ENCODE measurements around the gene ATF7. TPM values are rescaled to one million over a fixed set of nuclear protein-coding genes. Genes with fewer than 3 reads are reported as not detected.

The ATF7 gene
- total RNA-seq, 1 experiment from 2014 or later, result 26.9 TPM

GRCh38 chr12:53466640-53467039, 159.5 kb downstream of the ATF7 start:
- peak in 1 of 2 experiments; percentile 19 for DNase-seq
- peaks cover 100% of the 10 kb centered on the region for H3K36me3 Mint-ChIP-seq (ENCODE audit: insufficient read depth, unreplicated experiment)
- no peak overlapping the region for H3K4me3 ChIP-seq (ENCODE audit: low read depth, low read length)
- H3K9me3 ChIP-seq, result no peaks in the 10 kb centered on the region
- no peak for TF ChIP-seq CTCF (IDR thresholded peaks at IDR 0.05; ENCODE audit: insufficient read depth in 1 of 2, low read depth in 1 of 2, low read length in 1 of 2, severe bottlenecking in 1 of 2, unreplicated experiment in 1 of 2)
- H3K4me1 ChIP-seq, result no peaks in the 10 kb centered on the region
- ChIA-PET POLR2A (no interaction called here), CTCF (no interaction called here)
- no peaks in the 10 kb centered on the region for H3K27me3 Mint-ChIP-seq (ENCODE audit: insufficient read depth, unreplicated experiment)
- H3K4me1 Mint-ChIP-seq (ENCODE audit: low read depth, unreplicated experiment), result peaks cover 13% of the 10 kb centered on the region
- no peaks in the 10 kb centered on the region for H3K9me3 Mint-ChIP-seq (ENCODE audit: unreplicated experiment)
- no peak overlapping the region for H3K4me3 Mint-ChIP-seq (ENCODE audit: unreplicated experiment)
- BruUV-seq (replicated peaks), result no TSS peak
- H3K27me3 ChIP-seq (replicated peaks; ENCODE audit: control insufficient read depth, insufficient read depth, low read length), result no peaks in the 10 kb centered on the region
- H3K27ac Mint-ChIP-seq (ENCODE audit: unreplicated experiment), result no peak overlapping the region
- intact Hi-C loops (cut with micrococcal nuclease; ENCODE audit: unreplicated experiment), result no loop called here
- peaks cover 15% of the 10 kb centered on the region for H3K36me3 ChIP-seq (ENCODE audit: control insufficient read depth, insufficient read depth, low read length)

GRCh38 chr12:53465679-53466078, 160.5 kb downstream of the ATF7 start:
- peaks cover 18% of the 10 kb centered on the region for H3K4me1 Mint-ChIP-seq (ENCODE audit: low read depth, unreplicated experiment)

More at GRCh38 chr12:53465679-53466078, 160.5 kb downstream of the ATF7 start:
- CTCF ChIA-PET, result interaction anchor here (1.1 kb wide), 1 partner anchor 28 kb away, joined by 5 read pairs; no protein-coding TSS in a partner anchor
- no peaks in the 10 kb centered on the region for H3K27me3 ChIP-seq (replicated peaks; ENCODE audit: control insufficient read depth, insufficient read depth, low read length)
- POLR2A ChIA-PET, result interaction anchor here (0.6 kb wide), 1 partner anchor 8 kb away, joined by 9 read pairs; no protein-coding TSS in a partner anchor
- H3K27me3 Mint-ChIP-seq (ENCODE audit: insufficient read depth, unreplicated experiment), result no peaks in the 10 kb centered on the region
- BruUV-seq (replicated peaks), result no TSS peak
- H3K4me3 Mint-ChIP-seq (ENCODE audit: unreplicated experiment), result no peak overlapping the region
- H3K4me3 ChIP-seq (ENCODE audit: low read depth, low read length), result no peak overlapping the region
- H3K36me3 ChIP-seq (ENCODE audit: control insufficient read depth, insufficient read depth, low read length), result peaks cover 18% of the 10 kb centered on the region
- H3K4me1 ChIP-seq, result no peaks in the 10 kb centered on the region
- peak overlapping the region; percentile 59 for H3K27ac Mint-ChIP-seq (ENCODE audit: unreplicated experiment)
- DNase-seq, result peak in 1 of 2 experiments; percentile 8
- no peaks in the 10 kb centered on the region for H3K9me3 Mint-ChIP-seq (ENCODE audit: unreplicated experiment)
- intact Hi-C loops (cut with micrococcal nuclease; ENCODE audit: unreplicated experiment), result loop anchor here (1.0 kb wide), 1 partner anchor 43 kb away; no protein-coding TSS in a partner anchor
- H3K36me3 Mint-ChIP-seq (ENCODE audit: insufficient read depth, unreplicated experiment), result peaks cover 100% of the 10 kb centered on the region
- TF ChIP-seq CTCF (IDR thresholded peaks at IDR 0.05; ENCODE audit: insufficient read depth in 1 of 2, low read depth in 1 of 2, low read length in 1 of 2, severe bottlenecking in 1 of 2, unreplicated experiment in 1 of 2), result no peak
- no peaks in the 10 kb centered on the region for H3K9me3 ChIP-seq
